Measurements from ENCODE around the gene CTBS.

CTBS gene

GRCh38 chr1:84506729-84507453 is 67.3 kb downstream of the CTBS start:
- no peak for FAIRE-seq
- no peak for DNase-seq (ENCODE audit: low spot score)

- DNase-seq (ENCODE audit: low spot score): peak; percentile 91
- no peak for FAIRE-seq
These were observed 68.1 kb downstream of the CTBS start, which contains the start of the genes GNG5 and SPATA1 for GRCh38 chr1:84506002-84506728. TSS of gene GNG5 (minus strand) at chr1:84506581. CDS start at chr1:84506091, 490 bp downstream. TSS of gene SPATA1 (plus strand) at chr1:84506386. CDS start at chr1:84516360, 9,974 bp downstream.

- peak; percentile 23 for DNase-seq (ENCODE audit: low spot score)
- FAIRE-seq: no peak
These were observed 68.7 kb downstream of the CTBS start for GRCh38 chr1:84505493-84506001.

- FAIRE-seq: peak; percentile 45
These were observed 69.4 kb downstream of the CTBS start for GRCh38 chr1:84504580-84505492.

DNA sequence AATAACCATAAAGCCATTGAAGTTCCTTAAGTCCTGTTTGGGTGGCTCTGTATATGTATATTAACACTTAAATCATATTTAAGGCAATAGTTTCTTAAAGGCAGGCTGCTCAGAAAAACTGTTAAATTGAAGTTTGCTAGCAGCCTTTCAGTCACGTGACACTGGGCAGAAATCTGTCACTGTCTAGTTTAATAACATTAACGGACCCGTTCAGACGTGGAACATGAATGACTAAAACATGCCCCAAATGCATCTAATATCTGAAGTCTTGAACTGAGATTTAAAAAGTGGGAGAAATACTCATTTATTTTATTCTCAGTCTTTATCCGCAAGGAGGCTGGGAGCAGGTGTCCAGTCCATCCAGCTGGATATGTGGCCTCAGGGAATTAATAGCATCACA is 71.3 kb downstream of the CTBS start:
- no peak for DNase-seq (ENCODE audit: low spot score)
- FAIRE-seq: no peak

More at GRCh38 chr1:84504580-84505492, 69.4 kb downstream of the CTBS start:
- peak; percentile 39 for DNase-seq (ENCODE audit: low spot score)
